OCI-LY7 (cell line): ENCODE measurements around the gene CD70.

ENCODE experiments used
- EZH2phosphoT487 ChIP-seq: fragments of 200-600 bp; sonication (generic); IDR thresholded peaks from 2 replicates; pipeline ENCODE4 v1.6.1; 2018; ENCODE audit warnings: low read depth, borderline replicate concordance, mild to moderate bottlenecking, mixed run types, antibody characterized with exemption, low read length, moderate library complexity, mixed read lengths
- TF ChIP-seq, protein P1 (sequence below): fragments of 200-600 bp; sonication (generic); conservative IDR thresholded peaks from 2 replicates; pipeline ENCODE4 v1.5.1; 2014; ENCODE audit warnings: mild to moderate bottlenecking, antibody characterized with exemption, low read length, moderate library complexity, mixed read lengths

- TF ChIP-seq, protein P1, sequence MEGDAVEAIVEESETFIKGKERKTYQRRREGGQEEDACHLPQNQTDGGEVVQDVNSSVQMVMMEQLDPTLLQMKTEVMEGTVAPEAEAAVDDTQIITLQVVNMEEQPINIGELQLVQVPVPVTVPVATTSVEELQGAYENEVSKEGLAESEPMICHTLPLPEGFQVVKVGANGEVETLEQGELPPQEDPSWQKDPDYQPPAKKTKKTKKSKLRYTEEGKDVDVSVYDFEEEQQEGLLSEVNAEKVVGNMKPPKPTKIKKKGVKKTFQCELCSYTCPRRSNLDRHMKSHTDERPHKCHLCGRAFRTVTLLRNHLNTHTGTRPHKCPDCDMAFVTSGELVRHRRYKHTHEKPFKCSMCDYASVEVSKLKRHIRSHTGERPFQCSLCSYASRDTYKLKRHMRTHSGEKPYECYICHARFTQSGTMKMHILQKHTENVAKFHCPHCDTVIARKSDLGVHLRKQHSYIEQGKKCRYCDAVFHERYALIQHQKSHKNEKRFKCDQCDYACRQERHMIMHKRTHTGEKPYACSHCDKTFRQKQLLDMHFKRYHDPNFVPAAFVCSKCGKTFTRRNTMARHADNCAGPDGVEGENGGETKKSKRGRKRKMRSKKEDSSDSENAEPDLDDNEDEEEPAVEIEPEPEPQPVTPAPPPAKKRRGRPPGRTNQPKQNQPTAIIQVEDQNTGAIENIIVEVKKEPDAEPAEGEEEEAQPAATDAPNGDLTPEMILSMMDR: no peak
- no peak for TF ChIP-seq EZH2phosphoT487
These were observed 5.7 kb upstream of the CD70 start for GRCh38 chr19:6596621-6597020.
